Activated gamma-delta T cell (primary cell): ENCODE results near the gene HNRNPK.

Experiments used
- DNase-seq: peaks from one replicate; lab custom pipeline; 2025; lab: John Stamatoyannopoulos, UW

The HNRNPK gene

GRCh38 chr9:83934569-83935275, 45.3 kb downstream of the HNRNPK start:
- no peak for DNase-seq

- no peak for DNase-seq
Observed at GRCh38 chr9:83933790-83934189, 46.2 kb downstream of the HNRNPK start.

GRCh38 chr9:83932851-83933250, 47.2 kb downstream of the HNRNPK start:
- no peak for DNase-seq

GRCh38 chr9:83932011-83932410, 48.0 kb downstream of the HNRNPK start:
- DNase-seq = no peak

GRCh38 chr9:83930881-83931280, 49.1 kb downstream of the HNRNPK start:
- no peak for DNase-seq

- DNase-seq = no peak
Observed at GRCh38 chr9:83927591-83927990, 52.4 kb downstream of the HNRNPK start.

- DNase-seq = peak; percentile 95
Observed at GRCh38 chr9:83920927-83921707, 58.9 kb downstream of the HNRNPK start, which contains the start of gene KIF27. KIF27 (minus strand) TSS chr9:83921432; CDS start chr9:83915591, 5,841 bp downstream.

- no peak for DNase-seq
Observed at GRCh38 chr9:83920469-83920926, 59.5 kb downstream of the HNRNPK start.

- no peak for DNase-seq
Observed at GRCh38 chr9:83919111-83919510, 60.9 kb downstream of the HNRNPK start.
